ENCODE data around the gene SNRPA.
A peak's percentile ranks its signal among the peaks of the same experiment; 100 is the strongest.
"Not testable (repeated sequence)": the region's sequence is repeated elsewhere in the genome, so short reads cannot be mapped to it uniquely, and the experiment has no call there.

Gene SNRPA

DNA sequence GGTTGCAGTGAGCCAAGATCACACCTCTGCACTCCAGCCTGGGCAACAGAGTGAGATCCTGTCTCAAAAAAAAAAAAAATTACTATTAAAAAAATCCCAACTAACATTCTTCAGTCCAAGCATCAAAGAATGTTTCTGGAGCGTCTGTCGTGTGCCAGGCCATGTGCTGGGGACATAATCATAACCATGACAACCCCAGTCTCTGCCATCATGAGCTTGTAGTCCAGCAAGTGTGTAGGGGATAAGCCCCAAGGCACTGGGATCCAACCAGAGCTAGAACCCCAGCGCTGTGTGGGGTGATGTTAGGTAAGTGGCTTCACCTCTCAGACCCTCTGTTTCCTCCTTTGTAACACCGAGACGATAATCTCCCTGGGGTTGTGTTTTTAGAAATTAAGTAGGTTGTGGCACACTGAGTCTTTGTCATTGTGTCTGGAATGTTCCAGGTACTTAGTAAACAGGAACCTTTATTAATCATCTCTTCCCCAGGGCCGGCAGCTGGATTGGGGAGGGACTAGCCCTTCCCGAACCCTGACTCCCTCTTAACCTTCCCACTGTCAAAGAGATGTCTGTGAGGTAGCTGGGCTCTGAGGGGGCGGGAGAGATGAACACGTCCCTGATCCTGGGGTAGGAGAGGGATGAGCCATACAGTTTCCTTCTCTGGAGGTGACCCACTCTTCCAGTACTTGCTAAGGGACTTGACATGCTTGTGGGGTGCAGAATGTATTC is 28.9 kb upstream of the SNRPA start:
- no peak for DNase-seq

DNA sequence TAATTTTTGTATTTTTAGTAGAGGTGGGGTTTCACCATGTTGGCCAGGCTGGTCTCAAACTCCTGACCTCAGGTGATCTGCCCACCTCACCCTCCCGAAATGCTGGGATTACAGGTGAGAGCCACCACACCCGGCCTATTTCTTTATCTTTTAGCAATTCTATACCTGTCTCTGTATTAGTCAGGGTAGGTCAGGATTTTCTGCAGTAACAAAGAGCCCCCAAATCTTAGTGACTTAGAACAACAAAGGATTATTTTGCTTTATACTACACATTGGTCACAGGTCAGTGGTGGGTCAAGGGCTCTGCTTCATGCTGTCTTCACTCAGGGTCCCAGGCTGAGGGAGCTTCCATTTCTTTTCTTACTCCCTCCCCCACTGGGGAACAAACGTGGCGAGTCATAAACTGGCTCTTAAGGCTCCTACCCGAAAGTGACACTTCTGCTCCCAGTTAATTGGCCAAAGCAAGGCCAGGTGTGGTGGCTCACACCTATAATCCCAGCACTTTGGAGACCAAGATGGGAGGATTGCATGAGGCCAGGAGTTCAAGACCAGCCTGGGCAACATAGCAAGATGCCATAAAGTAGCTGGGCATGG is 27.2 kb upstream of the SNRPA start:
- DNase-seq, result no peak

DNA sequence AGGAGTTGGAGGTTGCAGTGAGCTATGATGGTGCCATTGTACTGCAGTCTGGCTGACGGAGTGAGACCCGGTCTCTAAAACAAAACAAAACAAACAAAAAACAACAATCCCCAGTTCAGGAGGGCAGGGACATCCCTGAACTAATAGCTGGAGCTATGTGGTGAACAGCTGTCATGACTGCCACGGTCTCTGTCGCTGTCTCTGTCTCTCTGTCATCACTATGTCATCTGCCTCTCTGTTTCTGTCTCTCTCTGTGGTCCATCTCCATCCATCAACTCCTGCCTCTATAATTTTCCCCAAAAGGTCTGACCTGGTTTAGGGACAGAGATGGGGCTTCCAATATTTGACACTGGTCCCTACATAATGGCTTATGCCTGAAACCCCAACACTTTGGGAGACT is 26.7 kb upstream of the SNRPA start:
- no peak for DNase-seq

DNA sequence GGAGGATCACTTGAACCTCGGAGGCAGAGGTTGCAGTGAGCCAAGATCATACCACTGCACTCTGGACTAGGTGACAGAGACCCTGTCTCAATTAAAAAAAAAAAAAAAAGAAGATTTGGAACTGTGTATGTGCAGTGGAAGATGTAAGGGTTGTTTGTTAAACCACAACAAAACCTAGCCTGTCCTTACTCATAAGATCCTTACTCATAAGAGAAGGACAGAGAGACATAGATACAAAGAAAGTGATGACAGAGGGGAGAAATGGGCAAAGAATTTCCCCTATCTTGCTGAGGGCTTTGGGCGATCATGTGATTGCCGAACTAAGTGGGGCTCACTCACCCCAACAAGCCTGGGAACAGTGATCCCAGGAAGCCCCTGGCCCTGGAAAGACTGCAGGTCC is 26.1 kb upstream of the SNRPA start:
- peak; percentile 48 for DNase-seq

DNA sequence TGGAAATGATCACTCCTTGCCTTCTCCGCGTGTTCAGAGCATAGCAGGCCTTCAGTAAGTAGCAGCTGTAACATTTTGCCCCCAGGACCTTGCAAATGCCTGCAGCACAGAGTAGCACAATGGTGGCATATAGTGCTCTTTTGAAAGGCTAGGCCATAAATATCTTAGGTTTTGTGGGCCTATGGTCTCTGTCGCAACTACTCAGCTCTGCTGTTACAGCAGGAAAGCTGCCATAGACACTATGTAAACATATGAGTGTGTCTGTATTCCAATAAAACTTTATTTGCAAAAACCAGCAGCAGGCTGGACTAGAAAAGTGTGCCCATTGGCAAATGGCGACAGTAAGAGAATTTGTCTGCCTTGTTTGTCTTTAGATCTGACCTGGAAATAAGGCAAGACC is 24.7 kb upstream of the SNRPA start:
- DNase-seq, result no peak

GRCh38 chr19:40730065-40730464 is 20.9 kb upstream of the SNRPA start:
- not testable (repeated sequence) for DNase-seq

DNA sequence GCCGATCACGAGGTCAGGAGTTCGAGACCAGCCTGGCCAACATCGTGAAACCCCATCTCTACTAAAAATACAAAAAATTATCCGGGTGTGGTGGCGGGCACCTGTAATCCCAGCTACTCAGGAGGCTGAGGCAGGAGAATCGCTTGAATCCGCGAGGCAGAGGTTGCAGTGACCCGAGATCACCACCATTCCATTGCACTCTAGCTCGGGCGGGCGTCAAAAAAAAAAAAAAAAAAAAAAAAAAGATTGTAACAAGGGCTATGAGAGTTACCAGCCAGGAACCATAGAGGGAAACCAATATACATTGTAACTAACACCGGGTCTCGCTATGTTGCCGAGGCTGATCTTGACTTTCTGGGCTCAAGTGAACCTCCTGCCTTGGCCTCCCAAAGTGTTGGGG is 18.7 kb upstream of the SNRPA start:
- DNase-seq, result not testable (repeated sequence)

DNA sequence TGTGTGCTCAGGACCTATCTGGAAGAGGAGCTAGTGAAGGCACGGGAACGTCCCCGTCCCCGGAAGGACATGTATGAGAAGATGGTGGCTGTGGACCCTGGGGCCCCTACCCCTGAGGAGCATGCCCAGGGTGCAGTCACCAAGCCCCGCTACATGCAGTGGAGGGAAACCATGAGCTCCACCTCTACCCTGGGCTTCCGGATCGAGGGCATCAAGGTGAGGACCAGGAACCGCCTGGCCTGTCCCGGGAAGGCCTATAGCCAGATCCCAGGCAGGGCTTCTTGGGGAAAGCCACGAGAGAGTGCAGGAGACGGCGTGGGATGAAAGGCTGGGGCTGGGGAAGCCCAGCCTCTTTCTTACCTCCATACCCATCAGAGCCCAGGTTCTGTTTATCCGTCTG is 17.9 kb upstream of the SNRPA start:
- DNase-seq, result no peak

- no peak for DNase-seq
These were observed 15.8 kb upstream of the SNRPA start for GRCh38 chr19:40735013-40735771.

GRCh38 chr19:40736661-40737060 is 14.3 kb upstream of the SNRPA start:
- DNase-seq, result no peak

DNA sequence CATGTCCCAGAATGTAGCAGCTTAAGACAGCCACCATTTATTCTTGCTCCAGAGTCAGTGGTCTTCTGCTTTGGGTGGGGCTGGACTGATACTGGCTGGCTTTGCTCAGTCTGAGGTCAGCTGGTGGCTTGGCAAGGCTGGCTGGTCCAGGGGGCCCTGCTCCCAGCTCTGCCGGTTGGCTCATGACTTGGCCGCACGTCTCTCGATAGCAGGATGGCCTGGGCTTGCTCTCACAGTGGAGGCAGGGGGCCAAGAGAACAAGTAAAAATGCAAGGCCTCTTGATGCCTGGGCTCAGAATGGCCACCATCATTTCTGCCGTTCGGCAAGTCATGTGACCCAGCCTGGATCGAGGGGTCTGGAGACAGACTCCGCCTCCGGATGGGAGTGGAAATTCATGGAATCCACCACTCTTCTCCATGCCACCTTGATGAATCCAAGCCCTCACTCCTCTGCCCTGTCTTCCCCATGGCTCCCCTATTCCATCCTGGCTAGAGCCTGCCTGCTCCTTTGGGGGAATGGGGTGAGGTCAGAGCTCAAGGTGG is 13.8 kb upstream of the SNRPA start:
- no peak for DNase-seq

DNA sequence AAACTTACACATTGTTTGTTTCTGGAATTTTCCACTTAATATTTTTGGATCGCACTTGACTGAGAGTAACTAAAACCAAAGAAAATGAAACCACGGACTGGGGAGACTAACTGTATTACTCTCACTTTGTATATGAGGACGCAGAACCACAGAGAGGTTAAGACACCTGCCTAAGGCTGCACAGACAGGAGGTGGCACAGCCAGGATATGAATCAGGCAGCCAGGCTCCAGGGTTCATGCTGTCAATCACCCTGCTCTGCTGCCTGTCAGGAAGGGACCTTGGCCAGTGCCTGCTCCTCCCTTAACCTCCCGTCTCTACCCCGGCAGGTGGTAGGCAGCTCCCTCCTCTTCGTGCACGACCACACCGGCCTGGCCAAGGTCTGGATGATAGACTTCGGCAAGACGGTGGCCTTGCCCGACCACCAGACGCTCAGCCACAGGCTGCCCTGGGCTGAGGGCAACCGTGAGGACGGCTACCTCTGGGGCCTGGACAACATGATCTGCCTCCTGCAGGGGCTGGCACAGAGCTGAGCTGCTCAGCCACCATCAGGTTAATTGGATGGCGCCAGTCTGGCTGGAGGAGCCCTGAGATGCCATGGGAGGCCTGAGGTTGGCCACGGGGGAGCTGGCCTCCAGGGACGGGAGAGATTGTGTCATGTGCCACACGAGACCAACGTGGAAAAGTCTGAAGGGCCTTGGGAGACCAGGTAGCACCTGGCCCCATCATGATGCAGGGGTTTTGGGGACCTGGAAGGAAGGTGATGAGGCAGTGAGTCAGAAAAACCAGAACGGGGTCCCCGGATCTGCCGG is 11.8 kb upstream of the SNRPA start:
- no peak for DNase-seq

GRCh38 chr19:40739871-40740703 is 10.9 kb upstream of the SNRPA start:
- no peak for DNase-seq

DNA sequence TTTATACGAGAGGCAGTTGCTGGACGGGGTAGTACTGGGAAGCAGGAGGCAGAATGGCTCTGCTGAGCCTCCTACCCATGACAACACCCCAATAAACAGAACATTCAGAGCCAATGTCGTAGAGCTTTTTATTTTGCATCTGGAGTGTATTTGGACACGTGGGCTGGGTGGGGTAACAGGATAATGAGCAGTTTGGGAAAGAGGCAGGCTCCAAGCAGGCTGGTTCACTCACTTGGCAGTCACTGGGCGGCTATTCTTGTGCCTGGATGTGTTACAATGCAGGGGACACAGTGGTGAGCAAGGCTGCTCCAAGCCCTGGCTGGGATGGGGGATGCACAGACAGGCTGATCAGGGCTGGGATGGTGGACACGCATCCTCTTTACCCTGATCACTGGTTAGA is 10.3 kb upstream of the SNRPA start:
- no peak for DNase-seq

- DNase-seq, result no peak
These were observed 9.2 kb upstream of the SNRPA start for GRCh38 chr19:40741527-40742390.

DNA sequence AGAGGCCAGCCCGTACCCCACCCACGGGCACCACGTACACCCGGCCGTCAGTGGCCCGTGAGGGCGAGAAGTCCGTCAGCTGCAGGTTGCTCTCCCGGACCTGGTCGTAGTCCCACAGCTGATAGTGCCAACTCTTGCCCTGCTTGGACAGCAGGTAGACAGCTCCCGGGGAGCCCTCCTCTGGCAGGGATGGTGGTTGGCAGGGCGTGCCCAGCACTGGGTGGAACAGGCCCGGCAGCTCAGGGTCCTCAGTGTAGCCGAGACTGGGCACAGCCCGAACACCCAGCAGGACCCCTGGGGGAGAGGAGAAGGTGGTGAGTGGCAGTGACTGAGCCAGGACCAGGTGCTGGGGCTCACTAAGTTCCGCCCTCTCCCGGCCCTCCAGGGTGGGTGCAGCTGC is 8.5 kb upstream of the SNRPA start:
- DNase-seq, result no peak

DNA sequence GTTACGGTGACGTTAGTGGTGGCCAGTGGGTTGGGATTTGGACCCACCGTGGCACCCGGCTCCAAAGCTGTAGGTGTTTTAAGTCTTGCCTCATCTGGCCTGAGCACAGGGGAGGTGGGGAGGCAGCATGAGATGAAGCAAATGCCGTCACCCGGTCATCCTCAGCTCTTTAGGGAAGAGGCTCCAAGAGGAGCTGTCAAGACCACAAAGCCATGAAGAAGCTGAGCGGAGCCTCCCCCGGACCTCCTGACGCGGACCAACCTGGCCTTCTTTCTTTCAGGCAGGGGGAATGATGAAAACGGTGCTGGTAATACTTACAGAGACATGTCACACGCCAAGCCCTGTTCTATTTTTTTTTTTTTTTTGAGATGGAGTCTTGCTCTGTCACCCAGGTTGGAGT is 8.1 kb upstream of the SNRPA start:
- DNase-seq, result no peak

GRCh38 chr19:40743926-40744325 is 7.1 kb upstream of the SNRPA start:
- no peak for DNase-seq

GRCh38 chr19:40744554-40745401 is 6.2 kb upstream of the SNRPA start:
- DNase-seq, result peak; percentile 33

DNA sequence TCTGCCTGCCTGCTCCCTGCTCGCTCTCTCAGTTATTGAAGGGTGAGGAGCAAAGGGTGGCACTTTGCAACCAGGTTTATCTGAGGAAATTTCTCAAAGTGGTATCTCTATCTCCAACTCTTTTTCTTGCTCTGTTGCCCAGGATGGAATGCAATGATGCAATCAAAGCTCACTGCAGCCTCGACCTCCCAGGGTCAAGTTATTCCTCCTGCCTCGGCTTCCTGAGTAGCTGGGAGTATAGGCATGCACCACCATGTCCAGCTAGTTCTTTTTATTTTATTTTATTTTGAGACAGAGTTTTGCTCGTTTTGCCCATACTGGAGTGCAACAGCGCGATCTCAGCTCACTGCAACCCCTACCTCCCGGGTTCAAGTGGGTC is 5.6 kb upstream of the SNRPA start:
- DNase-seq, result no peak

All from activated CD4-positive, alpha-beta T cell treated with anti-CD3 and anti-CD28 coated beads, Interleukin-2, Interleukin-6, amounts not matched to agents 100 ng/mL and 50 ng/mL, durations not matched to agents 16 hours and 8 hours (primary cell).